Measurements from ENCODE around the gene WSCD2. TPM values are rescaled to one million over a fixed set of nuclear protein-coding genes. Genes with fewer than 3 reads are reported as not detected.

Gene WSCD2
- polyA plus RNA-seq, 1 of the 3 experiments (the other 2 are of a cell fraction): 0.03 TPM

DNA sequence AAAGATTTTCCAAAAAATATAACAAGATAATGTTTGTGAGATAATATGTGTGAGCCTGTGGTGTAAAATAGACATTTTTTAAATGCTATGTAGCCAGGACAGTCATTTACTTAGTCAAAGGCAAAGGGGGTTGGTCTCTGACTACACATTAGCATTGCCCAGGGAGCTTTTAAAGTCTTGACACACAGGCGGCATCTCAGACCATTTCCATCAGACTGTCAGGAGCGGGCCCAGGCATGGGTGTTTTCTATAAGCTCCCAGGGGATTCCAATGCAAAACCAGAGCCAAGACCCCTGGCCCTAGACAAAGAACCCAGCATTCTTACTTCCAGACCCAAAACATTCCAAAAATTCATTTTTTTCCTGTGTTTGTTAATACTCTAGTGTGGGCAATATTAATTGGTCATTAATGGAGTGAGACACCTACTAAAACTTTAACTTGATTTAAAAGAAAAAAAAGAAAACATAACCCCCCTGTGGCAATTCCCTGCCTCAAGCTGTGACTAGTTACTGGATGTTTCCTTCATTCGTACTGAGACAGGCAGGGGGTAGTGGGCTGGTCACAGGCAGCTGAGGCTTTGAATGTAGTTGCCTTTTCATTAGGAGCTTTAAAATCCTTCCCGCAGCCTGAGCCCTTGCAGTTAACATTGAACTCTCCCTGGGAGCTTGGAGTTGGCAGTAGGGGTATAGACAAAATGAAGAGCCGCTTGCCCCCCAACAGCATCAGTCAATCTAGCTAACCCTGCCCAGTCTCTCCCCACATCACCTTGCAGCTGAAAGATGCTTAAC, 106.3 kb downstream of the WSCD2 start:
- 22% methylated on average over 5 of the region's 5 CpGs for WGBS (ENCODE audit: low lambda C conversion rate)
- H3K9me2 ChIP-seq: no peaks in the 10 kb centered on the region
- ChIA-PET POLR2A (interaction anchor here (0.8 kb wide), 1 partner anchor 38 kb away, joined by 3 read pairs; no protein-coding TSS in a partner anchor), CTCF (interaction anchor here (0.6 to 3.8 kb wide), 12 partner anchors 9 to 278 kb away, joined by 3 to 45 read pairs (median 4); no protein-coding TSS in a partner anchor)
- no peak overlapping the region for H3K9ac ChIP-seq
- no peak for DNase-seq
- no peak for TF ChIP-seq YY1 (IDR thresholded peaks at IDR 0.05; ENCODE audit: low read depth)
- TF ChIP-seq RCOR1 (IDR thresholded peaks at IDR 0.05; ENCODE audit: low read length): no peak
- TF ChIP-seq GABPA (IDR thresholded peaks at IDR 0.05; ENCODE audit: low read depth): no peak
- TF ChIP-seq TCF12 (IDR thresholded peaks at IDR 0.05): no peak
- no peak for TF ChIP-seq NRF1 (IDR thresholded peaks at IDR 0.05; ENCODE audit: low read depth, low read length)
- TF ChIP-seq, protein P1, sequence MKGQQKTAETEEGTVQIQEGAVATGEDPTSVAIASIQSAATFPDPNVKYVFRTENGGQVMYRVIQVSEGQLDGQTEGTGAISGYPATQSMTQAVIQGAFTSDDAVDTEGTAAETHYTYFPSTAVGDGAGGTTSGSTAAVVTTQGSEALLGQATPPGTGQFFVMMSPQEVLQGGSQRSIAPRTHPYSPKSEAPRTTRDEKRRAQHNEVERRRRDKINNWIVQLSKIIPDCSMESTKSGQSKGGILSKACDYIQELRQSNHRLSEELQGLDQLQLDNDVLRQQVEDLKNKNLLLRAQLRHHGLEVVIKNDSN (IDR thresholded peaks at IDR 0.05; ENCODE audit: borderline replicate concordance, low read depth): no peak
- TF ChIP-seq EP300 (IDR thresholded peaks at IDR 0.05; ENCODE audit: borderline replicate concordance in 1 of 2, low read depth in 1 of 2, low read length in 1 of 2): no peak
- H2AFZ ChIP-seq (ENCODE audit: low read depth): no peak overlapping the region
- H3K4me1 ChIP-seq (ENCODE audit: control insufficient read depth in 1 of 2, insufficient read depth in 2 of 2, low read depth in 1 of 2, low read length in 1 of 2): peaks cover 0 to 16% of the 10 kb centered on the region in 2 experiments; a peak in 1 of 4 replicates
- H3K4me2 ChIP-seq: no peak overlapping the region
- H3K4me3 ChIP-seq (ENCODE audit: low read depth in 2 of 2, low read length in 1 of 2): no peak overlapping the region
- no peaks in the 10 kb centered on the region for H3F3A ChIP-seq (replicated peaks; ENCODE audit: insufficient read depth)
- no peaks in the 10 kb centered on the region for H3K27me3 ChIP-seq (ENCODE audit: insufficient read depth)
- no peaks in the 10 kb centered on the region for H4K20me1 ChIP-seq (ENCODE audit: insufficient read depth)
- no peak overlapping the region for H3K27ac ChIP-seq (ENCODE audit: low read depth in 2 of 2, low read length in 1 of 2)
- H3K9me3 ChIP-seq: no peaks in the 10 kb centered on the region
- no peaks in the 10 kb centered on the region for H3K79me2 ChIP-seq (ENCODE audit: insufficient read depth)
- no peaks in the 10 kb centered on the region for H3K36me3 ChIP-seq (replicated peaks in 1 of 2; ENCODE audit: control insufficient read depth in 1 of 2, insufficient read depth in 2 of 2, low read length in 1 of 2)

DNA sequence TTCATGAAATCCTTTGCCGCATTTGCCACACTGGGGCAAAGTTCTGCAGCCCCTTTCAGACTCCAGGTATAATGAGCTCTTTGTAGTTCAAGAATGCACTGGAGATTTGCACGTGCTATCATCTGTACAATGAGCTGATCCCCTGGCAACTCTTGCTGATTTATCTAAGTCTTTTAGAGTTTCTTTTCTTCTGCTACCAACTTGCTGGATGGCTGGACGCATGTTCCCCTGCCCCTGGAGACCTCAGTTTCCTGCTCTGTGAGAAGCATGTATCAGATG, 106.8 kb downstream of the WSCD2 start:
- H3K4me3 ChIP-seq (ENCODE audit: low read depth in 2 of 2, low read length in 1 of 2): no peak overlapping the region
- no peak for DNase-seq
- TF ChIP-seq NRF1 (IDR thresholded peaks at IDR 0.05; ENCODE audit: low read depth, low read length) (no peak), YY1 (IDR thresholded peaks at IDR 0.05; ENCODE audit: low read depth) (no peak), RFX5 (IDR thresholded peaks at IDR 0.05; ENCODE audit: low read length) (no peak)
- TF ChIP-seq, protein P2, sequence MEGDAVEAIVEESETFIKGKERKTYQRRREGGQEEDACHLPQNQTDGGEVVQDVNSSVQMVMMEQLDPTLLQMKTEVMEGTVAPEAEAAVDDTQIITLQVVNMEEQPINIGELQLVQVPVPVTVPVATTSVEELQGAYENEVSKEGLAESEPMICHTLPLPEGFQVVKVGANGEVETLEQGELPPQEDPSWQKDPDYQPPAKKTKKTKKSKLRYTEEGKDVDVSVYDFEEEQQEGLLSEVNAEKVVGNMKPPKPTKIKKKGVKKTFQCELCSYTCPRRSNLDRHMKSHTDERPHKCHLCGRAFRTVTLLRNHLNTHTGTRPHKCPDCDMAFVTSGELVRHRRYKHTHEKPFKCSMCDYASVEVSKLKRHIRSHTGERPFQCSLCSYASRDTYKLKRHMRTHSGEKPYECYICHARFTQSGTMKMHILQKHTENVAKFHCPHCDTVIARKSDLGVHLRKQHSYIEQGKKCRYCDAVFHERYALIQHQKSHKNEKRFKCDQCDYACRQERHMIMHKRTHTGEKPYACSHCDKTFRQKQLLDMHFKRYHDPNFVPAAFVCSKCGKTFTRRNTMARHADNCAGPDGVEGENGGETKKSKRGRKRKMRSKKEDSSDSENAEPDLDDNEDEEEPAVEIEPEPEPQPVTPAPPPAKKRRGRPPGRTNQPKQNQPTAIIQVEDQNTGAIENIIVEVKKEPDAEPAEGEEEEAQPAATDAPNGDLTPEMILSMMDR (IDR thresholded peaks at IDR 0.05): no peak
- TF ChIP-seq, protein P3, sequence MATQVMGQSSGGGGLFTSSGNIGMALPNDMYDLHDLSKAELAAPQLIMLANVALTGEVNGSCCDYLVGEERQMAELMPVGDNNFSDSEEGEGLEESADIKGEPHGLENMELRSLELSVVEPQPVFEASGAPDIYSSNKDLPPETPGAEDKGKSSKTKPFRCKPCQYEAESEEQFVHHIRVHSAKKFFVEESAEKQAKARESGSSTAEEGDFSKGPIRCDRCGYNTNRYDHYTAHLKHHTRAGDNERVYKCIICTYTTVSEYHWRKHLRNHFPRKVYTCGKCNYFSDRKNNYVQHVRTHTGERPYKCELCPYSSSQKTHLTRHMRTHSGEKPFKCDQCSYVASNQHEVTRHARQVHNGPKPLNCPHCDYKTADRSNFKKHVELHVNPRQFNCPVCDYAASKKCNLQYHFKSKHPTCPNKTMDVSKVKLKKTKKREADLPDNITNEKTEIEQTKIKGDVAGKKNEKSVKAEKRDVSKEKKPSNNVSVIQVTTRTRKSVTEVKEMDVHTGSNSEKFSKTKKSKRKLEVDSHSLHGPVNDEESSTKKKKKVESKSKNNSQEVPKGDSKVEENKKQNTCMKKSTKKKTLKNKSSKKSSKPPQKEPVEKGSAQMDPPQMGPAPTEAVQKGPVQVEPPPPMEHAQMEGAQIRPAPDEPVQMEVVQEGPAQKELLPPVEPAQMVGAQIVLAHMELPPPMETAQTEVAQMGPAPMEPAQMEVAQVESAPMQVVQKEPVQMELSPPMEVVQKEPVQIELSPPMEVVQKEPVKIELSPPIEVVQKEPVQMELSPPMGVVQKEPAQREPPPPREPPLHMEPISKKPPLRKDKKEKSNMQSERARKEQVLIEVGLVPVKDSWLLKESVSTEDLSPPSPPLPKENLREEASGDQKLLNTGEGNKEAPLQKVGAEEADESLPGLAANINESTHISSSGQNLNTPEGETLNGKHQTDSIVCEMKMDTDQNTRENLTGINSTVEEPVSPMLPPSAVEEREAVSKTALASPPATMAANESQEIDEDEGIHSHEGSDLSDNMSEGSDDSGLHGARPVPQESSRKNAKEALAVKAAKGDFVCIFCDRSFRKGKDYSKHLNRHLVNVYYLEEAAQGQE (IDR thresholded peaks at IDR 0.05; ENCODE audit: low read depth, low read length): no peak
- no peaks in the 10 kb centered on the region for H3K36me3 ChIP-seq (replicated peaks in 1 of 2; ENCODE audit: control insufficient read depth in 1 of 2, insufficient read depth in 2 of 2, low read length in 1 of 2)
- no peaks in the 10 kb centered on the region for H4K20me1 ChIP-seq (ENCODE audit: insufficient read depth)
- ChIA-PET POLR2A (no interaction called here), CTCF (interaction anchor here (1.0 to 3.8 kb wide), 5 partner anchors 8 to 277 kb away, joined by 3 to 45 read pairs (median 8); no protein-coding TSS in a partner anchor)
- no peak overlapping the region for H3K27ac ChIP-seq (ENCODE audit: low read depth in 2 of 2, low read length in 1 of 2)
- no peak overlapping the region for H3K9ac ChIP-seq
- peaks cover 0 to 13% of the 10 kb centered on the region in 2 experiments; a peak in 1 of 4 replicates for H3K4me1 ChIP-seq (ENCODE audit: control insufficient read depth in 1 of 2, insufficient read depth in 2 of 2, low read depth in 1 of 2, low read length in 1 of 2)
- H3K9me3 ChIP-seq: no peaks in the 10 kb centered on the region
- no peaks in the 10 kb centered on the region for H3K27me3 ChIP-seq (ENCODE audit: insufficient read depth)
- no peak overlapping the region for H3K4me2 ChIP-seq
- H3F3A ChIP-seq (replicated peaks; ENCODE audit: insufficient read depth): no peaks in the 10 kb centered on the region
- WGBS (ENCODE audit: low lambda C conversion rate): 10% methylated on average over 3 of the region's 3 CpGs
- no peaks in the 10 kb centered on the region for H3K9me2 ChIP-seq
- H3K79me2 ChIP-seq (ENCODE audit: insufficient read depth): no peaks in the 10 kb centered on the region
- no peak overlapping the region for H2AFZ ChIP-seq (ENCODE audit: low read depth)

Data from SK-N-SH (cell line).